A549 (cell line): ENCODE measurements around the gene DNAJC7. TPM values are rescaled to one million over a fixed set of nuclear protein-coding genes. Genes with fewer than 3 reads are reported as not detected.
A peak's percentile ranks its signal among the peaks of the same experiment; 100 is the strongest.

ENCODE experiments used
- ATAC-seq, 2 experiments: fragments of 200-7000 bp in 1 of 2; fragments of >200 bp in 1 of 2; cut with Nextera tagmentation in 1 of 2; cut with Tn5 transposase in 1 of 2; 3 replicates each; pipeline versions ENCODE4 v1.8.0 to v1.9.1; 2018 to 2020; ENCODE audit warnings: mild to moderate bottlenecking in 1 of 2, moderate library complexity in 1 of 2
- CTCF ChIA-PET: fragments of 300-600 bp; sonication (Branson Sonifier 250); formaldehyde crosslinking; extraction: SDS; loops from one replicate; lab custom pipeline; 2021; ENCODE audit warnings: antibody characterized with exemption, inconsistent platforms; lab: Yijun Ruan, JAX
- POLR2A ChIA-PET: fragments of 350-600 bp; formaldehyde crosslinking; extraction: SDS; loops from one replicate; lab custom pipeline; 2021; ENCODE audit warnings: antibody characterized with exemption, inconsistent platforms; lab: Yijun Ruan, JAX
- DNase-seq, 2 experiments: peaks; one replicate each; pipeline versions ENCODE4 v3.0.0 to v3.0.0-alpha.2; 2011 to 2016; ENCODE audit warnings: low read depth in 1 of 2, low spot score in 1 of 2
- FAIRE-seq: peaks from 2 replicates; lab custom pipeline; 2011; peaks lifted over from hg19 to GRCh38; lab: Jason Lieb, UNC
- H3K27ac ChIP-seq, 2 experiments: fragments of >200 bp; sonication (Bioruptor Twin); formaldehyde crosslinking; 3 replicates each; pipeline ENCODE4 v1.5.1; 2016 to 2017
- H3K4me1 ChIP-seq: fragments of >200 bp; sonication (Bioruptor Twin); formaldehyde crosslinking; 3 replicates; pipeline ENCODE4 v1.6.1; 2016
- H3K4me2 ChIP-seq: fragments of >200 bp; sonication (Bioruptor Twin); formaldehyde crosslinking; 3 replicates; pipeline ENCODE4 v1.6.1; 2016
- H3K4me3 ChIP-seq: fragments of >200 bp; sonication (Bioruptor Twin); formaldehyde crosslinking; 3 replicates; pipeline ENCODE4 v1.5.1; 2016
- H3K9me3 ChIP-seq: fragments of >200 bp; sonication (Bioruptor Twin); formaldehyde crosslinking; 3 replicates; pipeline ENCODE4 v1.6.1; 2016
- CBX2 ChIP-seq: fragments of 200-600 bp; sonication (generic); IDR thresholded peaks from 2 replicates; pipeline ENCODE4 v1.6.1; 2016; ENCODE audit warnings: low read depth, mild to moderate bottlenecking, borderline replicate concordance
- CEBPB ChIP-seq, 2 experiments: fragments of >200 bp in 1 of 2; sonication (Bioruptor Twin) in 1 of 2; formaldehyde crosslinking in 1 of 2; IDR thresholded peaks; 2 replicates each; pipeline ENCODE4 v1.6.1; 2012 to 2016
- CHD2 ChIP-seq: fragments of 150-350 bp; IDR thresholded peaks from 2 replicates; pipeline ENCODE4 v1.6.1; 2014; ENCODE audit warnings: low read length; ENCODE audit not compliant: partially characterized antibody
- E2F6 ChIP-seq: IDR thresholded peaks from 2 replicates; pipeline ENCODE4 v1.6.1; 2012; ENCODE audit warnings: low read depth, borderline replicate concordance
- EP300 ChIP-seq, 2 experiments: fragments of >200 bp; sonication (Bioruptor Twin); formaldehyde crosslinking; IDR thresholded peaks; 2 replicates in 1 of 2; 3 replicates in 1 of 2; pipeline ENCODE4 v1.6.1; 2016 to 2017
- FOSB ChIP-seq: fragments of 250-450 bp; sonication (Bioruptor Pico); IDR thresholded peaks from 2 replicates; pipeline ENCODE4 v1.5.0; 2020; ENCODE audit warnings: mild to moderate bottlenecking, moderate library complexity
- FOSL2 ChIP-seq, 2 experiments: fragments of 450-650 bp in 1 of 2; fragments of >200 bp in 1 of 2; sonication (Bioruptor Twin) in 1 of 2; formaldehyde crosslinking; IDR thresholded peaks; 2 replicates each; pipeline versions ENCODE4 v1.5.0 to v1.6.1; 2016 to 2020; ENCODE audit warnings: mild to moderate bottlenecking in 1 of 2, moderate library complexity in 1 of 2
- FOXS1 ChIP-seq: fragments of 250-450 bp; sonication (Bioruptor Pico); IDR thresholded peaks from 2 replicates; pipeline ENCODE4 v1.5.0; 2020; ENCODE audit warnings: mild to moderate bottlenecking, moderate library complexity
- HDAC2 ChIP-seq: fragments of 200-600 bp; sonication (generic); IDR thresholded peaks from 2 replicates; pipeline ENCODE4 v1.6.1; 2016
- HEYL ChIP-seq: fragments of 250-450 bp; sonication (Bioruptor Pico); IDR thresholded peaks from 2 replicates; pipeline ENCODE4 v1.8.0; 2021; ENCODE audit warnings: mild to moderate bottlenecking, moderate library complexity
- JUN ChIP-seq, 2 experiments: fragments of >200 bp; sonication (Bioruptor Twin); formaldehyde crosslinking; IDR thresholded peaks; 2 replicates in 1 of 2; 3 replicates in 1 of 2; pipeline ENCODE4 v1.6.1; 2016 to 2017
- JUNB ChIP-seq: fragments of >200 bp; sonication (Bioruptor Twin); formaldehyde crosslinking; IDR thresholded peaks from 2 replicates; pipeline ENCODE4 v1.6.1; 2016
- KDM1A ChIP-seq: fragments of 200-600 bp; sonication (generic); IDR thresholded peaks from 2 replicates; pipeline ENCODE4 v1.6.1; 2016; ENCODE audit warnings: low read depth, mild to moderate bottlenecking
- MAX ChIP-seq: IDR thresholded peaks from 2 replicates; pipeline ENCODE4 v1.6.1; 2012
- MYC ChIP-seq: IDR thresholded peaks from 2 replicates; pipeline ENCODE4 v1.6.1; 2012; ENCODE audit warnings: mild to moderate bottlenecking, inconsistent platforms, low read length, improper control_type of control experiment, borderline replicate concordance
- NPAS2 ChIP-seq: fragments of 250-450 bp; sonication (Bioruptor Pico); IDR thresholded peaks from 2 replicates; pipeline ENCODE4 v1.8.0; 2022; ENCODE audit warnings: mild to moderate bottlenecking, moderate library complexity, borderline replicate concordance
- NR3C1 ChIP-seq: fragments of >200 bp; sonication (Bioruptor Twin); formaldehyde crosslinking; IDR thresholded peaks from 3 replicates; pipeline ENCODE4 v1.6.1; 2017
- POLR2A ChIP-seq: IDR thresholded peaks from 2 replicates; pipeline ENCODE4 v1.6.1; 2012; ENCODE audit warnings: mild to moderate bottlenecking, low read length
- POLR2AphosphoS2 ChIP-seq: conservative IDR thresholded peaks from 2 replicates; pipeline ENCODE4 v1.6.1; 2012; ENCODE audit warnings: low read length, improper control_type of control experiment, inconsistent platforms
- RCOR1 ChIP-seq: fragments of 150-350 bp; IDR thresholded peaks from 2 replicates; pipeline ENCODE4 v1.6.1; 2014; ENCODE audit warnings: antibody characterized with exemption, low read length, low read depth
- RFX5 ChIP-seq: fragments of 450-650 bp; IDR thresholded peaks from 2 replicates; pipeline ENCODE4 v1.7.1; 2014; ENCODE audit warnings: antibody characterized with exemption, mild to moderate bottlenecking, moderate library complexity
- RNF2 ChIP-seq: fragments of 200-600 bp; sonication (generic); IDR thresholded peaks from 2 replicates; pipeline ENCODE4 v1.6.1; 2016; ENCODE audit warnings: low read depth, mild to moderate bottlenecking, antibody characterized with exemption, moderate library complexity, borderline replicate concordance
- SREBF2 ChIP-seq: fragments of 450-650 bp; IDR thresholded peaks from 2 replicates; pipeline ENCODE4 v1.6.1; 2014; ENCODE audit warnings: mild to moderate bottlenecking, moderate library complexity
- ZFP36 ChIP-seq: fragments of 450-650 bp; IDR thresholded peaks from 2 replicates; pipeline ENCODE4 v1.6.1; 2014; ENCODE audit warnings: borderline replicate concordance; ENCODE audit not compliant: partially characterized antibody
- ZSCAN20 ChIP-seq: fragments of 250-450 bp; sonication (Bioruptor Pico); IDR thresholded peaks from 2 replicates; pipeline ENCODE4 v1.8.0; 2022; ENCODE audit warnings: mild to moderate bottlenecking, moderate library complexity
- WGBS: methylation state at CpG from one replicate; pipeline ENCODE4 v1.1.6; 2017; ENCODE audit errors: missing lambda C conversion rate; 5-methylcytosine and 5-hydroxymethylcytosine counted together
- polyA plus RNA-seq, 4 experiments: library from polyadenylated mRNA; depleted of rRNA in 3 of 4; stranded (reverse); fragments of >200 nt; fragmentation: RNase III in 1 of 4; extraction: RNeasy Plus Mini Kit Qiagen cat#74134 plus additional on column Dnase treatment in 1 of 4; gene quantifications; 2 replicates in 3 of 4; 3 replicates in 1 of 4; pipeline ENCODE4 v1.2.3, GENCODE V29; 2011 to 2017
- TF ChIP-seq, protein P1 (sequence below): IDR thresholded peaks from 2 replicates; pipeline ENCODE4 v1.6.1; 2012
- TF ChIP-seq, protein P2 (sequence below): fragments of 250-450 bp; sonication (Bioruptor Pico); IDR thresholded peaks from 2 replicates; pipeline ENCODE4 v1.5.0; 2021; ENCODE audit warnings: mild to moderate bottlenecking, moderate library complexity, borderline replicate concordance

Gene DNAJC7
- polyA plus RNA-seq, 2 of the 4 experiments (the other 2 are of a cell fraction) = 95.3 to 148 TPM

DNA sequence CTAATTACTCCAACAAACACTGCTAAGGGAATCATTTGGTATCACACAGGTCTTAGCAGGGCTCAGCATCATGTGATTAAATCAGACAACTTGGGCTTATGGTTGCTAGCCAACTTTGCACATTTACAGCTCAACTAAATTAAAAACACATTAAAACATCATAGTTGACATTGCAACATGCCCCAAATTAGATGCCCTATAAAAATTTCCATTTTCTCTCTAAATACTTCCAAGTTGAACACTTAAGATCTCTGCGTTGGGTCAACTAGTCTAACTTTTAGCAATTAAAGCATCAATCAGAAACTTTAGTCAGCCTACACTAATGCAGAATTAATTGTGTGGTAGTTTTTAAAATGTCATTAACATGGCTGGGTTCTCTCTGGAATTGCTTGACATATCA lies 12.1 kb downstream of the DNAJC7 start:
- TF ChIP-seq, protein P1, sequence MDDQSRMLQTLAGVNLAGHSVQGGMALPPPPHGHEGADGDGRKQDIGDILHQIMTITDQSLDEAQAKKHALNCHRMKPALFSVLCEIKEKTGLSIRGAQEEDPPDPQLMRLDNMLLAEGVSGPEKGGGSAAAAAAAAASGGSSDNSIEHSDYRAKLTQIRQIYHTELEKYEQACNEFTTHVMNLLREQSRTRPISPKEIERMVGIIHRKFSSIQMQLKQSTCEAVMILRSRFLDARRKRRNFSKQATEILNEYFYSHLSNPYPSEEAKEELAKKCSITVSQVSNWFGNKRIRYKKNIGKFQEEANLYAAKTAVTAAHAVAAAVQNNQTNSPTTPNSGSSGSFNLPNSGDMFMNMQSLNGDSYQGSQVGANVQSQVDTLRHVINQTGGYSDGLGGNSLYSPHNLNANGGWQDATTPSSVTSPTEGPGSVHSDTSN = no peak
- no peak for TF ChIP-seq CEBPB (IDR thresholded peaks at IDR 0.05)
- TF ChIP-seq, protein P2, sequence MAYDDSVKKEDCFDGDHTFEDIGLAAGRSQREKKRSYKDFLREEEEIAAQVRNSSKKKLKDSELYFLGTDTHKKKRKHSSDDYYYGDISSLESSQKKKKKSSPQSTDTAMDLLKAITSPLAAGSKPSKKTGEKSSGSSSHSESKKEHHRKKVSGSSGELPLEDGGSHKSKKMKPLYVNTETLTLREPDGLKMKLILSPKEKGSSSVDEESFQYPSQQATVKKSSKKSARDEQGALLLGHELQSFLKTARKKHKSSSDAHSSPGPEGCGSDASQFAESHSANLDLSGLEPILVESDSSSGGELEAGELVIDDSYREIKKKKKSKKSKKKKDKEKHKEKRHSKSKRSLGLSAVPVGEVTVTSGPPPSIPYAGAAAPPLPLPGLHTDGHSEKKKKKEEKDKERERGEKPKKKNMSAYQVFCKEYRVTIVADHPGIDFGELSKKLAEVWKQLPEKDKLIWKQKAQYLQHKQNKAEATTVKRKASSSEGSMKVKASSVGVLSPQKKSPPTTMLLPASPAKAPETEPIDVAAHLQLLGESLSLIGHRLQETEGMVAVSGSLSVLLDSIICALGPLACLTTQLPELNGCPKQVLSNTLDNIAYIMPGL = no peak
- TF ChIP-seq MAX = no peak
- TF ChIP-seq NPAS2 (CRISPR knock-in tag) = no peak
- TF ChIP-seq HDAC2 = no peak
- no peak for TF ChIP-seq HEYL (CRISPR knock-in tag)
- TF ChIP-seq NR3C1 = no peak
- no peak for TF ChIP-seq MYC
- TF ChIP-seq KDM1A = no peak
- TF ChIP-seq FOSL2 (IDR thresholded peaks at IDR 0.05) = no peak
- no peak for TF ChIP-seq FOSL2 (CRISPR knock-in tag; IDR thresholded peaks at IDR 0.05)
- TF ChIP-seq CHD2 = no peak
- TF ChIP-seq JUN (IDR thresholded peaks at IDR 0.05) = no peak
- TF ChIP-seq POLR2AphosphoS2 = no peak
- no peak for TF ChIP-seq FOSB (CRISPR knock-in tag)
- H3K9me3 ChIP-seq = no peaks in the 10 kb centered on the region
- FAIRE-seq = no peak
- H3K4me2 ChIP-seq = no peak overlapping the region
- no peak for DNase-seq
- no peak for ATAC-seq
- ChIA-PET CTCF (interaction anchor here (0.6 to 6.5 kb wide), 8 partner anchors 8 to 114 kb away, joined by 3 to 70 read pairs (median 4); partner anchors contain the start of genes DNAJC7 and NKIRAS2), POLR2A (interaction anchor here (0.9 to 2.5 kb wide), 2 partner anchors 11 to 12 kb away, joined by 3 to 7 read pairs; partner anchors contain the start of gene DNAJC7)
- 96% methylated on average over 1 of the region's 1 CpG for WGBS
- no peak overlapping the region for H3K4me3 ChIP-seq
- no peak overlapping the region for H3K27ac ChIP-seq
- H3K4me1 ChIP-seq = peaks cover 52% of the 10 kb centered on the region

- POLR2A ChIA-PET = interaction anchor here (0.6 to 1.9 kb wide), 4 partner anchors 15 to 36 kb away, joined by 5 to 10 read pairs (median 6); partner anchors contain the start of genes CNP, DNAJC7 and NKIRAS2
These were observed 14.4 kb downstream of the DNAJC7 start for GRCh38 chr17:42002792-42003301.

GRCh38 chr17:42002175-42002791 lies 15.0 kb downstream of the DNAJC7 start:
- Histone ChIP-seq H3K4me1 (peaks cover 46% of the 10 kb centered on the region), H3K4me2 (peak overlapping the region; percentile 86), H3K4me3 (no peak overlapping the region), H3K27ac (peak overlapping the region; percentile 61 to 84), H3K9me3 (no peaks in the 10 kb centered on the region)
- CTCF ChIA-PET = interaction anchor here (0.7 to 6.5 kb wide), 10 partner anchors 10 to 106 kb away, joined by 3 to 70 read pairs (median 3); partner anchors contain the start of genes DNAJC7 and NKIRAS2
- FAIRE-seq = no peak
- DNase-seq = no peak
- no peak; a peak in 2 of 6 replicates for ATAC-seq
- POLR2A ChIA-PET = interaction anchor here (0.6 to 1.9 kb wide), 3 partner anchors 15 to 31 kb away, joined by 5 to 10 read pairs (median 6); partner anchors contain the start of genes DNAJC7 and NKIRAS2
- WGBS = 65% methylated on average over 7 of the region's 7 CpGs
- TF ChIP-seq FOXS1 (CRISPR knock-in tag) = no peak
- TF ChIP-seq ZSCAN20 (CRISPR knock-in tag) = no peak
- TF ChIP-seq ZFP36 = no peak
- TF ChIP-seq CHD2 = no peak
- no peak for TF ChIP-seq CEBPB (IDR thresholded peaks at IDR 0.05)
- TF ChIP-seq SREBF2 = no peak
- TF ChIP-seq POLR2A = no peak
- no peak for TF ChIP-seq CBX2
- TF ChIP-seq RNF2 = no peak
- TF ChIP-seq FOSB (CRISPR knock-in tag) = no peak
- no peak for TF ChIP-seq RCOR1
- no peak for TF ChIP-seq JUNB
- no peak for TF ChIP-seq EP300 (IDR thresholded peaks at IDR 0.05)
- TF ChIP-seq E2F6 = no peak

More at GRCh38 chr17:42002792-42003301, 14.4 kb downstream of the DNAJC7 start:
- H3K27ac ChIP-seq = peak overlapping the region; percentile 61 to 84
- H3K4me3 ChIP-seq = peak overlapping the region; percentile 20; the same call in 2 of the 3 replicates
- peaks cover 46% of the 10 kb centered on the region for H3K4me1 ChIP-seq
- ATAC-seq = peak; percentile 70 to 86; a peak in 5 of 6 replicates
- 23% methylated on average over 3 of the region's 3 CpGs for whole genome bisulfite sequencing
- CTCF ChIA-PET = interaction anchor here (0.7 to 6.5 kb wide), 12 partner anchors 9 to 115 kb away, joined by 3 to 70 read pairs (median 3); partner anchors contain the start of genes DNAJC7 and NKIRAS2
- DNase-seq = peak in 1 of 2 experiments; percentile 64
- H3K4me2 ChIP-seq = peak overlapping the region; percentile 86
- no peak for TF ChIP-seq RFX5
- TF ChIP-seq EP300 (IDR thresholded peaks at IDR 0.05) = no peak
- 0 out of 2 replicates have a peak, but pooled peaks have one; percentile 19 for TF ChIP-seq MAX
- no peak for TF ChIP-seq FOSL2 (IDR thresholded peaks at IDR 0.05)
- peak; percentile 57 for TF ChIP-seq FOSL2 (CRISPR knock-in tag; IDR thresholded peaks at IDR 0.05)
- no peak for TF ChIP-seq SREBF2
- TF ChIP-seq CEBPB (IDR thresholded peaks at IDR 0.05) = no peak
- H3K9me3 ChIP-seq = no peaks in the 10 kb centered on the region
- no peak for FAIRE-seq
